CD14-positive monocyte (primary cell): Measurements from ENCODE around the gene ZNF8. TPM values are rescaled to one million over a fixed set of nuclear protein-coding genes. Genes with fewer than 3 reads are reported as not detected.

Experiments
- DNase-seq, 3 donors: peaks; one replicate each; pipeline ENCODE4 v3.0.0-alpha.2; 2011 to 2022
- H2AFZ ChIP-seq: 2 replicates; pipeline ENCODE4 v1.6.0; 2012; ENCODE audit warnings: mild to moderate bottlenecking, low read depth, low read length, inconsistent platforms; ENCODE audit not compliant: insufficient read depth, poor library complexity, severe bottlenecking
- H3K27ac ChIP-seq, 2 donors: 1 replicate in 1 of 2; 2 replicates in 1 of 2; pipeline ENCODE4 v1.5.1; 2012 to 2013; ENCODE audit warnings: low read length in 2 of 2, control low read depth in 1 of 2, inconsistent platforms in 1 of 2, low read depth in 1 of 2, mild to moderate bottlenecking in 1 of 2
- H3K27me3 ChIP-seq, 2 donors: one replicate each; pipeline versions ENCODE4 v1.6.0 to v1.6.1; 2011 to 2013; ENCODE audit warnings: low read length in 2 of 2; ENCODE audit not compliant: control insufficient read depth in 2 of 2, insufficient read depth in 2 of 2
- H3K36me3 ChIP-seq, 2 donors: replicated peaks in 1 of 2; 1 replicate in 1 of 2; 2 replicates in 1 of 2; pipeline versions ENCODE4 v1.5.1 to v1.6.1; 2012 to 2013; ENCODE audit warnings: low read length in 2 of 2, control low read depth in 1 of 2, inconsistent platforms in 1 of 2, mild to moderate bottlenecking in 1 of 2; ENCODE audit not compliant: insufficient read depth in 2 of 2, control insufficient read depth in 1 of 2
- H3K4me1 ChIP-seq, 2 donors: 1 replicate in 1 of 2; 2 replicates in 1 of 2; pipeline versions ENCODE4 v1.5.1 to v1.6.1; 2012 to 2013; ENCODE audit warnings: low read length in 2 of 2, control low read depth in 1 of 2, inconsistent platforms in 1 of 2, mild to moderate bottlenecking in 1 of 2, moderate library complexity in 1 of 2; ENCODE audit not compliant: insufficient read depth in 2 of 2, control insufficient read depth in 1 of 2
- H3K4me2 ChIP-seq: replicated peaks from 2 replicates; pipeline ENCODE3; 2012; ENCODE audit warnings: low read length, moderate library complexity, mild to moderate bottlenecking; ENCODE audit not compliant: poor library complexity, severe bottlenecking; ENCODE audit errors: extremely low read depth
- H3K4me3 ChIP-seq, 3 experiments: fragments of 200-600 bp in 1 of 3; sonication (generic) in 1 of 3; replicated peaks in 1 of 3; 1 replicate in 2 of 3; 2 replicates in 1 of 3; pipeline ENCODE4 v1.5.1; 2011 to 2013; ENCODE audit warnings: low read length in 3 of 3, mild to moderate bottlenecking in 3 of 3, control low read depth in 2 of 3, low read depth in 2 of 3, inconsistent platforms in 1 of 3, moderate library complexity in 1 of 3
- H3K79me2 ChIP-seq: 2 replicates; pipeline ENCODE4 v1.6.0; 2012; ENCODE audit warnings: mild to moderate bottlenecking, control low read depth, inconsistent platforms, low read length, moderate library complexity; ENCODE audit not compliant: insufficient read depth
- H3K9ac ChIP-seq: 2 replicates; pipeline ENCODE4 v1.6.0; 2017; ENCODE audit warnings: low read length, mild to moderate bottlenecking; ENCODE audit not compliant: insufficient read depth, poor library complexity, severe bottlenecking
- H3K9me3 ChIP-seq, 2 donors: replicated peaks in 1 of 2; 1 replicate in 1 of 2; 2 replicates in 1 of 2; pipeline versions ENCODE4 v1.5.1 to v1.6.1; 2012 to 2013; ENCODE audit warnings: low read length in 2 of 2, control low read depth in 1 of 2; ENCODE audit not compliant: control insufficient read depth in 1 of 2, insufficient read depth in 1 of 2
- H4K20me1 ChIP-seq: 2 replicates; pipeline ENCODE4 v1.6.0; 2012; ENCODE audit warnings: mild to moderate bottlenecking, low read length, control low read depth, moderate library complexity; ENCODE audit not compliant: insufficient read depth
- H3K27ac Mint-ChIP-seq, 7 donors: one replicate each; pipeline ENCODE4 v1.8.0; 2020; ENCODE audit warnings: mild to moderate bottlenecking in 7 of 7, mixed read lengths in 7 of 7, moderate library complexity in 6 of 7, inconsistent platforms in 2 of 7
- H3K27me3 Mint-ChIP-seq, 3 donors: one replicate each; pipeline ENCODE4 v1.8.0; 2021 to 2022; ENCODE audit warnings: low read depth in 3 of 3, mild to moderate bottlenecking in 3 of 3, mixed read lengths in 3 of 3, moderate library complexity in 3 of 3, inconsistent platforms in 1 of 3
- H3K36me3 Mint-ChIP-seq, 2 donors: one replicate each; pipeline ENCODE4 v1.8.0; 2020; ENCODE audit warnings: mixed read lengths in 2 of 2, inconsistent platforms in 1 of 2, mild to moderate bottlenecking in 1 of 2
- H3K4me1 Mint-ChIP-seq: one replicate; pipeline ENCODE4 v1.8.0; 2020; ENCODE audit warnings: mild to moderate bottlenecking, mixed read lengths
- H3K4me3 Mint-ChIP-seq, 2 donors: one replicate each; pipeline ENCODE4 v1.8.0; 2020; ENCODE audit warnings: mild to moderate bottlenecking in 2 of 2, mixed read lengths in 2 of 2, moderate library complexity in 1 of 2
- H3K9me3 Mint-ChIP-seq, 7 donors: one replicate each; pipeline ENCODE4 v1.8.0; 2020 to 2022; ENCODE audit warnings: mixed read lengths in 7 of 7, mild to moderate bottlenecking in 6 of 7, moderate library complexity in 6 of 7, inconsistent platforms in 2 of 7
- whole genome bisulfite sequencing: methylation state at CpG from one replicate; pipeline ENCODE4 v1.1.5; 2013; ENCODE audit warnings: missing lambda C conversion rate; ENCODE audit not compliant: insufficient coverage; 5-methylcytosine and 5-hydroxymethylcytosine counted together
- intact Hi-C, 2 donors: fragments of 100-400 bp; cut with micrococcal nuclease; formaldehyde crosslinking; loops; one replicate each; pipeline versions ENCODE4 v1.15.0 to v1.15.1; 2023
- polyA plus RNA-seq, 3 donors: library from polyadenylated mRNA; depleted of rRNA in 1 of 3; unstranded in 2 of 3; stranded (reverse) in 1 of 3; fragments of 300-500 nt in 2 of 3; fragments of >200 nt in 1 of 3; fragmentation: Illumina TruSeq in 2 of 3; gene quantifications; 1 replicate in 2 of 3; 2 replicates in 1 of 3; pipeline ENCODE4 v1.2.3, GENCODE V29; 2012 to 2021
- TF ChIP-seq, protein P1 (sequence below): fragments of 200-600 bp; IDR thresholded peaks from one replicate; pipeline ENCODE4 v1.8.0; 2022; ENCODE audit warnings: antibody characterized with exemption, mild to moderate bottlenecking

Gene ZNF8
- polyA plus RNA-seq, 3 donors, result 0.05 to 2.4 (median 0.25) TPM

DNA sequence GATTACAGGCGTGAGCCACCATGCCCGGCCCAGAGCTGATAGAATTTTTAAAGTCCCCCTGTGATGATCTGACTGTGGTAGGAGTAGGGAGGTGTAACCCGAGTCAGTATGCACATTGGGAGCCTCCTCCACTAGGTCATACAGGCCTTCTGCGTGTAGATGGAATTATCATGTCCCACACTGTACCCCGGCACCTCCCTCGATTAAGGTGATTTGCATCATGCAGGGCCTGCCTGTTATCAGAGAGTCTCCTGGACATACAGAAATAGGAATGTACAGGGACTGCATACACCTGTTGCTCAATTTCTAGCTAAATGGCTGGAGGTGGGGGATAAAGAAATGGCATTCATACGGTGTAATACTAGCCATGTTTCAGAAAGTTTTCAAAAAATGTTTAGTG is 25.5 kb downstream of the ZNF8 start:
- intact Hi-C loops, result loop anchor here (2.0 to 10.0 kb wide), 4 partner anchors 23 to 299 kb away; partner anchors contain the start of genes ZSCAN22 (in 2 of the 2), RPS5 (in 1 of the 2), ZNF274 (in 1 of the 2) and ZNF606 (in 1 of the 2)

DNA sequence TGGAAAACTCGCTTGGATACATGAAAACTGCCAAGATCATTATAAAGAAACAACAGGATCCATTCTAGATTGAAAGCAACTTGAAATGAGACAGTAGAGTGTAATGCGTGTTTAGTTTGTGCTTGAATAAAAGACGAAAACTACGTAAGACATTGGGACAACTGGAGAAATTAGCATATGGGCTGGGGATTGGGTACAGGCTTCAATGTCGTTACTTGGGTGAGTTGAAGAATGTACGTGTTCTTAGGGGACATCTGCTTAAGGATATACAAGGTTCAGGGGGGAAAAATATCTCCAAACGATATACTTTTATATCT is 26.0 kb downstream of the ZNF8 start:
- Mint-ChIP-seq H3K27ac (peak overlapping the region; percentile 91 to 99 (median 98)), H3K4me1 (peaks cover 16% of the 10 kb centered on the region), H3K9me3 (peaks cover 24 to 51% (median 39%) of the 10 kb centered on the region in 7 donors), H3K36me3 (peaks cover 55 to 60% of the 10 kb centered on the region in 2 donors), H3K4me3 (peak overlapping the region; percentile 91 to 99), H3K27me3 (peaks cover 0 to 2% (median 0%) of the 10 kb centered on the region in 3 donors)
- Histone ChIP-seq H3K9me3 (peaks cover 27 to 39% of the 10 kb centered on the region in 2 donors), H4K20me1 (no peaks in the 10 kb centered on the region), H3K36me3 (peaks cover 24 to 54% of the 10 kb centered on the region in 2 donors), H3K27me3 (no peaks in the 10 kb centered on the region), H2AFZ (peak overlapping the region; percentile 95), H3K9ac (peak overlapping the region; percentile 92), H3K4me1 (peaks cover 12 to 16% of the 10 kb centered on the region in 2 donors), H3K27ac (peak overlapping the region; percentile 65 to 97), H3K4me2 (peak overlapping the region; percentile 74), H3K4me3 (peak overlapping the region; percentile 29 to 90 (median 60)), H3K79me2 (peaks cover 35% of the 10 kb centered on the region)
- intact Hi-C loops, result loop anchor here (2.0 to 10.0 kb wide), 4 partner anchors 22 to 300 kb away; partner anchors contain the start of genes ZNF274 (in 2 of the 2), ZSCAN22 (in 2 of the 2), RPS5 (in 1 of the 2) and ZNF606 (in 1 of the 2)
- DNase-seq, result no peak
- TF ChIP-seq, protein P1, sequence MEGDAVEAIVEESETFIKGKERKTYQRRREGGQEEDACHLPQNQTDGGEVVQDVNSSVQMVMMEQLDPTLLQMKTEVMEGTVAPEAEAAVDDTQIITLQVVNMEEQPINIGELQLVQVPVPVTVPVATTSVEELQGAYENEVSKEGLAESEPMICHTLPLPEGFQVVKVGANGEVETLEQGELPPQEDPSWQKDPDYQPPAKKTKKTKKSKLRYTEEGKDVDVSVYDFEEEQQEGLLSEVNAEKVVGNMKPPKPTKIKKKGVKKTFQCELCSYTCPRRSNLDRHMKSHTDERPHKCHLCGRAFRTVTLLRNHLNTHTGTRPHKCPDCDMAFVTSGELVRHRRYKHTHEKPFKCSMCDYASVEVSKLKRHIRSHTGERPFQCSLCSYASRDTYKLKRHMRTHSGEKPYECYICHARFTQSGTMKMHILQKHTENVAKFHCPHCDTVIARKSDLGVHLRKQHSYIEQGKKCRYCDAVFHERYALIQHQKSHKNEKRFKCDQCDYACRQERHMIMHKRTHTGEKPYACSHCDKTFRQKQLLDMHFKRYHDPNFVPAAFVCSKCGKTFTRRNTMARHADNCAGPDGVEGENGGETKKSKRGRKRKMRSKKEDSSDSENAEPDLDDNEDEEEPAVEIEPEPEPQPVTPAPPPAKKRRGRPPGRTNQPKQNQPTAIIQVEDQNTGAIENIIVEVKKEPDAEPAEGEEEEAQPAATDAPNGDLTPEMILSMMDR, result no peak
- 66% methylated on average over 3 of the region's 7 CpGs for WGBS

More for the DNA sequence above, 25.5 kb downstream of the ZNF8 start:
- Histone ChIP-seq H3K36me3 (peaks cover 20 to 51% of the 10 kb centered on the region in 2 donors), H3K4me3 (peak overlapping the region in 1 of 3 experiments; percentile 90), H4K20me1 (no peaks in the 10 kb centered on the region), H3K9ac (no peak overlapping the region), H2AFZ (peak overlapping the region; percentile 95), H3K79me2 (peaks cover 31% of the 10 kb centered on the region), H3K27ac (peak overlapping the region in 1 of 2 donors; percentile 97), H3K27me3 (no peaks in the 10 kb centered on the region), H3K4me2 (peak overlapping the region; percentile 74), H3K4me1 (peaks cover 12 to 16% of the 10 kb centered on the region in 2 donors), H3K9me3 (peaks cover 32 to 37% of the 10 kb centered on the region in 2 donors)
- DNase-seq, result no peak
- Mint-ChIP-seq H3K36me3 (peaks cover 52 to 57% of the 10 kb centered on the region in 2 donors), H3K4me1 (peaks cover 16% of the 10 kb centered on the region), H3K27ac (peak overlapping the region in 5 of 7 donors; percentile 96 to 99 (median 98)), H3K9me3 (peaks cover 22 to 55% (median 41%) of the 10 kb centered on the region in 7 donors), H3K4me3 (peak overlapping the region; percentile 37 to 99), H3K27me3 (peaks cover 0 to 2% (median 0%) of the 10 kb centered on the region in 3 donors)
- WGBS, result 100% methylated on average over 5 of the region's 7 CpGs
- TF ChIP-seq, protein P1, result no peak
